ENCODE data around the gene PRMT7. TPM values are rescaled to one million over a fixed set of nuclear protein-coding genes. Genes with fewer than 3 reads are reported as not detected.

Gene PRMT7
- total and polyA plus RNA-seq, 2 donors (not counting 1 experiment from before 2014, with no cell fraction given), result 76.9 to 80.4 TPM

GRCh38 chr16:68347605-68348004 lies 36.8 kb downstream of the PRMT7 start:
- Histone ChIP-seq H3K4me3 (ENCODE audit: control extremely low read depth in 1 of 5, extremely low read depth in 1 of 5, insufficient read depth in 1 of 5, low read depth in 2 of 5, low read length in 4 of 5) (no peak overlapping the region), H3K9ac (ENCODE audit: low read length) (no peak overlapping the region), H3K27ac (ENCODE audit: low read length in 2 of 2) (no peak overlapping the region), H3K4me2 (replicated peaks; ENCODE audit: low read depth, low read length, poor library complexity, severe bottlenecking) (no peak overlapping the region), H3K4me1 (ENCODE audit: control insufficient read depth in 2 of 2, insufficient read depth in 2 of 2, low read length in 2 of 2) (no peaks in the 10 kb centered on the region), H3K27me3 (replicated peaks in 1 of 4; ENCODE audit: control extremely low read depth in 1 of 4, control insufficient read depth in 3 of 4, insufficient read depth in 4 of 4, low read length in 3 of 4) (no peaks in the 10 kb centered on the region), H4K20me1 (ENCODE audit: control insufficient read depth, insufficient read depth, low read length, poor library complexity, severe bottlenecking) (no peaks in the 10 kb centered on the region), H3K36me3 (replicated peaks in 1 of 2; ENCODE audit: control extremely low read depth in 1 of 2, control insufficient read depth in 1 of 2, extremely low read depth in 1 of 2, insufficient read depth in 2 of 2, low read length in 1 of 2) (peaks cover 19 to 77% of the 10 kb centered on the region in 2 experiments), H2AFZ (ENCODE audit: insufficient read depth, low read depth, low read length, poor library complexity, severe bottlenecking) (no peak overlapping the region), H3K9me3 (ENCODE audit: control extremely low read depth in 1 of 3, control insufficient read depth in 2 of 3, insufficient read depth in 1 of 3, low read length in 2 of 3) (no peaks in the 10 kb centered on the region), H3K79me2 (ENCODE audit: control insufficient read depth, insufficient read depth, low read length) (no peaks in the 10 kb centered on the region)
- Mint-ChIP-seq H3K27me3 (no peaks in the 10 kb centered on the region), H3K27ac (no peak overlapping the region), H3K9me3 (ENCODE audit: insufficient read depth) (no peaks in the 10 kb centered on the region), H3K4me3 (no peak overlapping the region), H3K4me1 (no peaks in the 10 kb centered on the region)
- ChIA-PET POLR2A (no interaction called here), CTCF (no interaction called here)
- TF ChIP-seq EZH2 (IDR thresholded peaks at IDR 0.05; ENCODE audit: borderline replicate concordance, insufficient read depth, low read depth, low read length, poor library complexity, severe bottlenecking), result no peak
- no peak for TF ChIP-seq CTCF (IDR thresholded peaks at IDR 0.05)
- WGBS (ENCODE audit: insufficient coverage), result 29% methylated on average over 1 of the region's 4 CpGs
- intact Hi-C loops (cut with micrococcal nuclease), result no loop called here
- ATAC-seq (ENCODE audit: low read depth) (no peak), DNase-seq (no peak)

GRCh38 chr16:68348639-68349445 lies 38.0 kb downstream of the PRMT7 start:
- Histone ChIP-seq H3K4me3 (ENCODE audit: control extremely low read depth in 1 of 5, extremely low read depth in 1 of 5, insufficient read depth in 1 of 5, low read depth in 2 of 5, low read length in 4 of 5) (no peak overlapping the region), H4K20me1 (ENCODE audit: control insufficient read depth, insufficient read depth, low read length, poor library complexity, severe bottlenecking) (no peaks in the 10 kb centered on the region), H3K9me3 (ENCODE audit: control extremely low read depth in 1 of 3, control insufficient read depth in 2 of 3, insufficient read depth in 1 of 3, low read length in 2 of 3) (no peaks in the 10 kb centered on the region), H3K27ac (ENCODE audit: low read length in 2 of 2) (no peak overlapping the region), H3K79me2 (ENCODE audit: control insufficient read depth, insufficient read depth, low read length) (no peaks in the 10 kb centered on the region), H3K9ac (ENCODE audit: low read length) (no peak overlapping the region), H3K4me2 (replicated peaks; ENCODE audit: low read depth, low read length, poor library complexity, severe bottlenecking) (no peak overlapping the region), H3K27me3 (replicated peaks in 1 of 4; ENCODE audit: control extremely low read depth in 1 of 4, control insufficient read depth in 3 of 4, insufficient read depth in 4 of 4, low read length in 3 of 4) (no peaks in the 10 kb centered on the region), H3K36me3 (replicated peaks in 1 of 2; ENCODE audit: control extremely low read depth in 1 of 2, control insufficient read depth in 1 of 2, extremely low read depth in 1 of 2, insufficient read depth in 2 of 2, low read length in 1 of 2) (peaks cover 19 to 86% of the 10 kb centered on the region in 2 experiments), H3K4me1 (ENCODE audit: control insufficient read depth in 2 of 2, insufficient read depth in 2 of 2, low read length in 2 of 2) (no peaks in the 10 kb centered on the region), H2AFZ (ENCODE audit: insufficient read depth, low read depth, low read length, poor library complexity, severe bottlenecking) (no peak overlapping the region)
- CTCF ChIA-PET, result interaction anchor here (0.9 kb wide), 1 partner anchor 20 kb away, joined by 4 read pairs; no protein-coding TSS in a partner anchor
- DNase-seq (no peak), ATAC-seq (ENCODE audit: low read depth) (no peak)
- TF ChIP-seq EZH2 (IDR thresholded peaks at IDR 0.05; ENCODE audit: borderline replicate concordance, insufficient read depth, low read depth, low read length, poor library complexity, severe bottlenecking), result no peak
- no peak for TF ChIP-seq CTCF (IDR thresholded peaks at IDR 0.05)
- Mint-ChIP-seq H3K27me3 (no peaks in the 10 kb centered on the region), H3K4me3 (no peak overlapping the region), H3K9me3 (ENCODE audit: insufficient read depth) (no peaks in the 10 kb centered on the region), H3K27ac (no peak overlapping the region), H3K4me1 (no peaks in the 10 kb centered on the region)
- POLR2A ChIA-PET, result interaction anchor here (0.7 kb wide), 1 partner anchor 79 kb away, joined by 12 read pairs; no protein-coding TSS in a partner anchor
- whole genome bisulfite sequencing (ENCODE audit: insufficient coverage), result 97% methylated on average over 23 of the region's 27 CpGs
- intact Hi-C loops (cut with micrococcal nuclease), result no loop called here
